ENCODE results near the gene SLC35E3.

Gene SLC35E3

GRCh38 chr12:68746572-68747180 lies 700 bp downstream of the SLC35E3 start:
- TF ChIP-seq CTCF (conservative IDR thresholded peaks at IDR 0.05; ENCODE audit: low read depth, low read length), result no peak
- H3K4me3 ChIP-seq (ENCODE audit: low read depth, low read length), result peak overlapping the region; percentile 82
- DNase-seq (ENCODE audit: low read depth), result peak; percentile 78

DNA sequence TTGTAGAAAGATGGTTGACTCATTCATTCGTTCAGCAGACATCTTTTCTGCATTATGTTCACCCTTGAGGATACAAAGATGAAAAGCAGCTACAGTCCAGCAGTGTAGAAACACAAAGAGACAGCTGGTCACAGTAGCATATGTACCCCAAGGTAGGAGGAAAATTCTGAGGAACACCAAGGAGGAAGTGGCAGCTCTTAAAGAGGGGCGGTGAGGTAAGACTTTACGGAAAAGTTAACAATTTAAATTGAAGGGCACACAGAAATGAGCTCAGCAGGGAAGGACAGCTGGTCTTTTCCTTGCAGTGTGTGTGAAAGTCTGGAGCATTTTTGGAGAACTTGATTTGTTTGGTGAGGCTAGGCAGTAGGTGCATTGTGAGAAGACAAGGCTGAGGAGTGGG lies 3.5 kb downstream of the SLC35E3 start:
- no peak for DNase-seq (ENCODE audit: low read depth)
- no peak for TF ChIP-seq CTCF (conservative IDR thresholded peaks at IDR 0.05; ENCODE audit: low read depth, low read length)
- no peak overlapping the region for H3K4me3 ChIP-seq (ENCODE audit: low read depth, low read length)

DNA sequence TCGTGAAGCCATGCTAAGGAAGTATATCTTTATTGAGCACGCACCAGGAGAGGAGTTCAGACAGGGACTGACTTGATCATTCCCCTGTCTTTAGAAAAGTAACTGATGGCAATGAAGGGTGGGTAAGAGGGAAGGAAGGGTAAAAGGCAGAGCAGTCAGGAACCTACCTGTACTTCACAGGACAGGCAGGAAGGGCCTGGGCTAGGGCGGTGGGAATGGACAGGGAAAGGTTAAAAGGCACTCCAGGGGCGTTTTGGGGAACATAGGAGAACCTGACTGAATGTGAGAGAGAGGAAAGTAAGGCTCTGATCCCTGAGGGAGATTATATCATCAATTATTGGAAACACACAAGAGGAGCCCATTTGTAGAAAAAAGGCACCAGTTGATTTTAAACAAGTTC lies 3.9 kb downstream of the SLC35E3 start:
- no peak for DNase-seq (ENCODE audit: low read depth)
- no peak for TF ChIP-seq CTCF (conservative IDR thresholded peaks at IDR 0.05; ENCODE audit: low read depth, low read length)
- H3K4me3 ChIP-seq (ENCODE audit: low read depth, low read length), result no peak overlapping the region

- no peak for DNase-seq (ENCODE audit: low read depth)
- no peak for TF ChIP-seq CTCF (conservative IDR thresholded peaks at IDR 0.05; ENCODE audit: low read depth, low read length)
- no peak overlapping the region for H3K4me3 ChIP-seq (ENCODE audit: low read depth, low read length)
Measured at GRCh38 chr12:68750506-68750905, 4.5 kb downstream of the SLC35E3 start.

DNA sequence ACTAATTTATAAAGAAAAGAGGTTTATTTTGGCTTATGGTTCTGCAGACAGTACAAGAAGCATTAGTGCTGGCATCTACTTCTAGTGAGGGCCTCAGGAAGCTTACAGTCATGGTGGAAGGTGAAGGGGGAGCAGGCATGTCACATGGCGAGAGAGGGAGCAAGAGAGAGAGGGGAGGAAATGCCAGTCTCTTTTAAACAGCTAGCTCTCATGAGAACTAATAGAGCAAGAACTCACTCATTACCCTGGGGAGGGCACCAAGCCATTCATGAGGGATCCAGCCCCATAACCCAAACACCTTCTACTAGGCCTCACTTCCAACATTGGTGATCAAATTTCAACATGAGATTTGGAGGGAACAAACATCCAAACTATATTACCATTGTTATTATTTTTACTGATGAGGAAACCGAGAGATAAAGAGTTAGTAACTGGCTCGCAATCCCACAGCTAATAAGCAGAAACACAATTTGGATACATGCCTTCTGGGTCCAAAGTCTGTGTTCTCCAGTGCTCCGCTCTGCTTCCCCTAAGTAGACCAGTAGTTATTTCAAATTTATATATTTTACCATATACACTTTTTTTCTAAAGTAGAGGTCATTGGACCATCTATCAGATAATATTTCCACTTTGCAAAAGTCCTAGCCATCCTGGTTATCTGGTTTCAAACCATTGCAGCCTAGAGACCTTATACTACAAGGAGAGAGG lies 9.7 kb downstream of the SLC35E3 start:
- no peak for TF ChIP-seq CTCF (conservative IDR thresholded peaks at IDR 0.05; ENCODE audit: low read depth, low read length)
- H3K4me3 ChIP-seq (ENCODE audit: low read depth, low read length), result no peak overlapping the region
- no peak for DNase-seq (ENCODE audit: low read depth)

GRCh38 chr12:68759852-68760251 lies 13.9 kb downstream of the SLC35E3 start:
- no peak overlapping the region for H3K4me3 ChIP-seq (ENCODE audit: low read depth, low read length)
- peak; percentile 20 for DNase-seq (ENCODE audit: low read depth)
- TF ChIP-seq CTCF (conservative IDR thresholded peaks at IDR 0.05; ENCODE audit: low read depth, low read length), result no peak
